Gastrocnemius medialis (tissue), 4 donors: ENCODE results near the gene MACROD2. TPM values are rescaled to one million over a fixed set of nuclear protein-coding genes. Genes with fewer than 3 reads are reported as not detected.

Experiments used
- ATAC-seq, 2 donors: fragments of 150-250 bp; one replicate each; pipeline ENCODE4 v1.9.1; 2016
- DNase-seq, 2 donors: peaks; one replicate each; pipeline ENCODE4 v3.0.0-alpha.2; 2019
- H3K27ac ChIP-seq, 4 donors: fragments of 200-600 bp; sonication (generic); 1 replicate in 1 of 4; 2 replicates in 3 of 4; pipeline ENCODE4 v1.5.1; 2016 to 2018; ENCODE audit warnings: mild to moderate bottlenecking in 2 of 4, moderate library complexity in 1 of 4
- H3K27me3 ChIP-seq, 3 donors: fragments of 200-600 bp; sonication (generic) in 2 of 3; 1 replicate in 1 of 3; 2 replicates in 2 of 3; pipeline versions ENCODE4 v1.5.1 to v1.6.0; 2016 to 2019; ENCODE audit warnings: mild to moderate bottlenecking in 1 of 3, moderate library complexity in 1 of 3
- H3K36me3 ChIP-seq, 2 donors: fragments of 200-600 bp; sonication (generic) in 1 of 2; one replicate each; pipeline ENCODE4 v1.5.1; 2017 to 2018
- H3K4me1 ChIP-seq, 2 donors: fragments of 200-600 bp; sonication (generic) in 1 of 2; one replicate each; pipeline ENCODE4 v1.5.1; 2016 to 2017; ENCODE audit warnings: mild to moderate bottlenecking in 2 of 2
- H3K4me3 ChIP-seq, 4 donors: fragments of 200-600 bp; sonication (generic) in 3 of 4; 1 replicate in 1 of 4; 2 replicates in 3 of 4; pipeline ENCODE4 v1.5.1; 2016 to 2019; ENCODE audit warnings: mild to moderate bottlenecking in 2 of 4
- H3K9me3 ChIP-seq, 3 donors: fragments of 200-600 bp; sonication (generic) in 2 of 3; 1 replicate in 1 of 3; 2 replicates in 2 of 3; pipeline ENCODE4 v1.5.1; 2016 to 2019
- CTCF ChIP-seq, 5 experiments: fragments of 450-650 bp in 3 of 5; fragments of 200-600 bp in 2 of 5; sonication (generic) in 2 of 5; IDR thresholded peaks in 4 of 5; conservative IDR thresholded peaks in 1 of 5; 1 replicate in 4 of 5; 2 replicates in 1 of 5; pipeline ENCODE4 v1.5.1; 2016 to 2019; ENCODE audit warnings: antibody characterized with exemption in 5 of 5, mild to moderate bottlenecking in 3 of 5, moderate library complexity in 3 of 5
- POLR2A ChIP-seq, 2 donors: fragments of 450-650 bp; IDR thresholded peaks; one replicate each; pipeline ENCODE4 v1.6.1; 2017; ENCODE audit warnings: antibody characterized with exemption in 2 of 2, mild to moderate bottlenecking in 2 of 2, moderate library complexity in 2 of 2
- in situ Hi-C, 4 donors: fragments of 200-750 bp; cut with MboI; loops; one replicate each; pipeline versions ENCODE4 v1.15.0 to v1.8.0; 2017; ENCODE audit warnings: low sequenced_read_pairs in 4 of 4
- intact Hi-C: fragments of 100-400 bp; cut with DNase I; formaldehyde crosslinking; loops from one replicate; pipeline ENCODE4 v1.15.1; 2023; ENCODE audit warnings: low total_unique reads
- total RNA-seq, 4 donors: library from RNA; depleted of rRNA; stranded (reverse); fragments of >200 nt; gene quantifications; one replicate each; pipeline versions ENCODE4 v1.1.0 to v1.2.3, GENCODE V29; 2016

Gene MACROD2
- total RNA-seq, 4 donors from 2014 or later: 1.8 to 10.2 (median 3.6) TPM

GRCh38 chr20:16058268-16058667 lies 2063.0 kb downstream of the MACROD2 start:
- ATAC-seq: no peak
- intact Hi-C loops: no loop called here
- in situ Hi-C loops: no loop called here

GRCh38 chr20:16059841-16060240 lies 2064.5 kb downstream of the MACROD2 start:
- Histone ChIP-seq H3K9me3 (no peaks in the 10 kb centered on the region), H3K27me3 (no peaks in the 10 kb centered on the region), H3K4me1 (no peaks in the 10 kb centered on the region), H3K27ac (no peak overlapping the region), H3K36me3 (no peaks in the 10 kb centered on the region), H3K4me3 (no peak overlapping the region)
- no peak for DNase-seq
- in situ Hi-C loops (no loop called here), intact Hi-C loops (no loop called here)
- TF ChIP-seq CTCF (IDR thresholded peaks at IDR 0.05 in 4 of 5, conservative IDR thresholded peaks at IDR 0.05 in 1 of 5) (no peak), POLR2A (IDR thresholded peaks at IDR 0.05) (no peak)
- ATAC-seq: no peak

More at GRCh38 chr20:16058268-16058667, 2063.0 kb downstream of the MACROD2 start:
- no peaks in the 10 kb centered on the region for H3K36me3 ChIP-seq
- H3K27ac ChIP-seq: no peak overlapping the region
- H3K9me3 ChIP-seq: no peaks in the 10 kb centered on the region
- no peak for TF ChIP-seq POLR2A (IDR thresholded peaks at IDR 0.05)
- no peak for TF ChIP-seq CTCF (IDR thresholded peaks at IDR 0.05 in 4 of 5, conservative IDR thresholded peaks at IDR 0.05 in 1 of 5)
- no peaks in the 10 kb centered on the region for H3K4me1 ChIP-seq
- H3K27me3 ChIP-seq: no peaks in the 10 kb centered on the region
- H3K4me3 ChIP-seq: no peak overlapping the region
- no peak for DNase-seq

GRCh38 chr20:16061351-16061750 lies 2066.0 kb downstream of the MACROD2 start:
- in situ Hi-C loops (no loop called here), intact Hi-C loops (no loop called here)
- Histone ChIP-seq H3K27me3 (no peaks in the 10 kb centered on the region), H3K27ac (no peak overlapping the region), H3K9me3 (no peaks in the 10 kb centered on the region), H3K36me3 (no peaks in the 10 kb centered on the region), H3K4me3 (no peak overlapping the region), H3K4me1 (no peaks in the 10 kb centered on the region)
- TF ChIP-seq POLR2A (IDR thresholded peaks at IDR 0.05) (no peak), CTCF (IDR thresholded peaks at IDR 0.05 in 4 of 5, conservative IDR thresholded peaks at IDR 0.05 in 1 of 5) (no peak)
- DNase-seq: no peak
- ATAC-seq: no peak

- Histone ChIP-seq H3K9me3 (no peaks in the 10 kb centered on the region), H3K4me3 (no peak overlapping the region), H3K27me3 (no peaks in the 10 kb centered on the region), H3K27ac (no peak overlapping the region), H3K36me3 (no peaks in the 10 kb centered on the region), H3K4me1 (no peaks in the 10 kb centered on the region)
- DNase-seq (no peak), ATAC-seq (no peak)
- in situ Hi-C loops (no loop called here), intact Hi-C loops (no loop called here)
- no peak for TF ChIP-seq POLR2A (IDR thresholded peaks at IDR 0.05)
- no peak for TF ChIP-seq CTCF (IDR thresholded peaks at IDR 0.05 in 4 of 5, conservative IDR thresholded peaks at IDR 0.05 in 1 of 5)
These were observed 2067.6 kb downstream of the MACROD2 start for GRCh38 chr20:16062661-16063581.
